Left colon (tissue), 2 donors: ENCODE results near the gene C15orf61. TPM values are rescaled to one million over a fixed set of nuclear protein-coding genes. Genes with fewer than 3 reads are reported as not detected.

Experiments
- ATAC-seq: fragments of 200-7000 bp; cut with Tn5 transposase; one replicate; pipeline ENCODE4 v1.9.1; 2020; ENCODE audit warnings: mild to moderate bottlenecking, moderate library complexity
- DNase-seq, 2 donors: peaks; one replicate each; pipeline ENCODE4 v3.0.0-alpha.2; 2020
- intact Hi-C, 2 donors: fragments of 100-400 bp; cut with DNase I in 1 of 2; cut with micrococcal nuclease in 1 of 2; formaldehyde crosslinking; loops; one replicate each; pipeline versions ENCODE4 v1.11.2 to v1.14.0; 2022; cut with DNase I, micrococcal nuclease
- total RNA-seq, 2 donors: library from RNA; stranded (reverse); fragmentation: NEBNext Ultra II Directional; extraction: Animal tissue kit (Norgen Biotek cat#: 25700); gene quantifications; one replicate each; pipeline ENCODE4 v1.2.1, GENCODE V29; 2021
- donor health status: DM: no; HTN: no; CAD: no.
- donor health status: DM: yes; HTN: yes; CAD: no.

Gene C15orf61
- total RNA-seq, 2 donors from 2014 or later: 5.5 to 7.0 TPM

- ATAC-seq (peak; percentile 84), DNase-seq (peak; percentile 57)
- intact Hi-C loops: no loop called here
Observed at GRCh38 chr15:67571648-67572415, 50.9 kb downstream of the C15orf61 start.

GRCh38 chr15:67573194-67573593, 52.3 kb downstream of the C15orf61 start:
- ATAC-seq (no peak), DNase-seq (no peak)
- intact Hi-C loops: no loop called here

- intact Hi-C loops: no loop called here
- ATAC-seq (no peak), DNase-seq (no peak)
Observed at GRCh38 chr15:67575039-67575502, 54.1 kb downstream of the C15orf61 start.

GRCh38 chr15:67578020-67578600, 57.2 kb downstream of the C15orf61 start:
- intact Hi-C loops: no loop called here
- ATAC-seq (no peak), DNase-seq (no peak)

- intact Hi-C loops: no loop called here
- no peak for ATAC-seq
Observed at GRCh38 chr15:67579164-67579563, 58.2 kb downstream of the C15orf61 start.

More at GRCh38 chr15:67579164-67579563, 58.2 kb downstream of the C15orf61 start:
- DNase-seq: no peak

Other genes with a start within 250 kb of the C15orf61 start
- 10 to 100 TPM; 19.1 to 23.0 TPM for gene MAP2K5, start 21.6 kb downstream of the C15orf61 start, total RNA-seq